ENCODE data around the gene CDH15. TPM values are rescaled to one million over a fixed set of nuclear protein-coding genes. Genes with fewer than 3 reads are reported as not detected.

CDH15 gene
- total RNA-seq, 1 experiment from 2014 or later = 3.8 TPM

- ChIA-PET RAD21 (ENCODE audit: low non-redundant PET in 1 of 2, low total read pairs in 2 of 2, uncharacterized antibody in 2 of 2, unreplicated experiment in 2 of 2) (no interaction called here), POLR2A (interaction anchor here (0.9 kb wide), 1 partner anchor 436 kb away, joined by 3 read pairs; no protein-coding TSS in a partner anchor), CTCF (no interaction called here)
- no peak for TF ChIP-seq MAX (IDR thresholded peaks at IDR 0.05)
- TF ChIP-seq EZH2phosphoT487 (IDR thresholded peaks at IDR 0.05; ENCODE audit: borderline replicate concordance) = no peak
- TF ChIP-seq POLR2AphosphoS5 (IDR thresholded peaks at IDR 0.05; ENCODE audit: low read depth, low read length) = no peak; the same call in 1 of the 2 replicates
- no peak for TF ChIP-seq REST (IDR thresholded peaks at IDR 0.05; ENCODE audit: low read depth)
- no peak for TF ChIP-seq ZBTB33 (IDR thresholded peaks at IDR 0.05; ENCODE audit: extremely low read depth, insufficient replicate concordance, low read length)
- TF ChIP-seq SIN3A (IDR thresholded peaks at IDR 0.05; ENCODE audit: low read depth) = no peak
- TF ChIP-seq ZNF274 (IDR thresholded peaks at IDR 0.05; ENCODE audit: low read depth, low read length) = no peak
- TF ChIP-seq EZH2 (IDR thresholded peaks at IDR 0.05) = no peak
- no peak for TF ChIP-seq ELF1 (IDR thresholded peaks at IDR 0.05; ENCODE audit: borderline replicate concordance, low read depth)
- TF ChIP-seq SRF (IDR thresholded peaks at IDR 0.05; ENCODE audit: low read depth) = no peak
- no peak for TF ChIP-seq TCF7L2 (IDR thresholded peaks at IDR 0.05; ENCODE audit: borderline replicate concordance, extremely low read depth, insufficient read depth, insufficient read length)
- no peak for TF ChIP-seq FOSL1 (IDR thresholded peaks at IDR 0.05; ENCODE audit: low read depth)
- TF ChIP-seq EGR1 (IDR thresholded peaks at IDR 0.05; ENCODE audit: low read depth) = no peak
- no peak for TF ChIP-seq CEBPB (IDR thresholded peaks at IDR 0.05; ENCODE audit: low read depth)
- no peak for TF ChIP-seq POLR2A (IDR thresholded peaks at IDR 0.05; ENCODE audit: borderline replicate concordance, extremely low read depth, insufficient read depth, insufficient read length)
- no peak for TF ChIP-seq CTCF (IDR thresholded peaks at IDR 0.05 in 2 of 3, conservative IDR thresholded peaks at IDR 0.05 in 1 of 3; ENCODE audit: borderline replicate concordance in 1 of 3, insufficient read depth in 1 of 3, low read depth in 2 of 3, low read length in 2 of 3)
- H3K9me3 ChIP-seq (ENCODE audit: control insufficient read depth in 1 of 2, insufficient read depth in 1 of 2, low read depth in 1 of 2, low read length in 2 of 2) = peaks cover 0 to 5% of the 10 kb centered on the region in 2 experiments; a peak in 1 of 4 replicates
- no peaks in the 10 kb centered on the region for H3K36me3 ChIP-seq (ENCODE audit: control insufficient read depth in 1 of 2, insufficient read depth in 2 of 2, low read length in 2 of 2)
- DNase-seq (ENCODE audit: low read depth, low spot score) = no peak
- intact Hi-C loops (cut with micrococcal nuclease) = loop anchor here (5.0 to 10.0 kb wide), 2 partner anchors 80 to 263 kb away; partner anchors contain the start of gene SPG7
- H2AFZ ChIP-seq (ENCODE audit: low read depth, low read length, poor library complexity, severe bottlenecking) = no peak overlapping the region
- no peak overlapping the region for H3K4me2 ChIP-seq (ENCODE audit: low read length)
- no TSS peak for BruUV-seq (replicated peaks)
- H3K27ac ChIP-seq (ENCODE audit: low read depth, low read length) = no peak overlapping the region
- no peak overlapping the region for H3K9ac ChIP-seq (ENCODE audit: low read length)
- no peaks in the 10 kb centered on the region for H3K27me3 ChIP-seq (ENCODE audit: insufficient read depth, low read length)
- H3K9me2 ChIP-seq (ENCODE audit: insufficient read depth) = no peaks in the 10 kb centered on the region
- no peaks in the 10 kb centered on the region for H4K20me1 ChIP-seq (ENCODE audit: insufficient read depth)
- H3K4me1 ChIP-seq (ENCODE audit: control insufficient read depth in 1 of 2, insufficient read depth in 2 of 2, low read length in 2 of 2) = peaks cover 7 to 26% of the 10 kb centered on the region in 2 experiments; a peak in 3 of 4 replicates
- no peak for ATAC-seq
- peaks cover 7% of the 10 kb centered on the region; the same call in 1 of the 2 replicates for H3K79me2 ChIP-seq (ENCODE audit: insufficient read depth, low read length)
- no peak overlapping the region for H3K4me3 ChIP-seq (replicated peaks in 1 of 2; ENCODE audit: low read depth in 1 of 2, low read length in 2 of 2)
Measured at GRCh38 chr16:89244754-89245153, 73.2 kb downstream of the CDH15 start.

Measured in HCT116 (cell line).